HCT116 (cell line): ENCODE measurements around the gene FAM83E.

Source experiments
- POLR2A ChIP-seq: IDR thresholded peaks from 2 replicates; pipeline ENCODE4 v1.7.0; 2011; ENCODE audit warnings: borderline replicate concordance; ENCODE audit not compliant: insufficient read depth, insufficient read length; ENCODE audit errors: extremely low read depth
- SRF ChIP-seq: IDR thresholded peaks from 2 replicates; pipeline ENCODE4 v1.6.1; 2012; ENCODE audit warnings: low read depth

GRCh38 chr19:48607359-48607755 is 7.5 kb downstream of the FAM83E start:
- no peak for TF ChIP-seq POLR2A
- no peak for TF ChIP-seq SRF
